GM18505 (cell line): ENCODE data around the gene DYRK1A.

Experiments
- ATAC-seq: cut with Tn5 transposase; IDR thresholded peaks from one replicate; pipeline ENCODE4 v1.9.1; 2021; ENCODE audit not compliant: unreplicated experiment
- POLR2A ChIP-seq: IDR thresholded peaks from 4 replicates; pipeline ENCODE4 v1.6.1; 2011; ENCODE audit warnings: borderline replicate concordance; ENCODE audit not compliant: insufficient read depth, insufficient read length; ENCODE audit errors: extremely low read depth

The DYRK1A gene

DNA sequence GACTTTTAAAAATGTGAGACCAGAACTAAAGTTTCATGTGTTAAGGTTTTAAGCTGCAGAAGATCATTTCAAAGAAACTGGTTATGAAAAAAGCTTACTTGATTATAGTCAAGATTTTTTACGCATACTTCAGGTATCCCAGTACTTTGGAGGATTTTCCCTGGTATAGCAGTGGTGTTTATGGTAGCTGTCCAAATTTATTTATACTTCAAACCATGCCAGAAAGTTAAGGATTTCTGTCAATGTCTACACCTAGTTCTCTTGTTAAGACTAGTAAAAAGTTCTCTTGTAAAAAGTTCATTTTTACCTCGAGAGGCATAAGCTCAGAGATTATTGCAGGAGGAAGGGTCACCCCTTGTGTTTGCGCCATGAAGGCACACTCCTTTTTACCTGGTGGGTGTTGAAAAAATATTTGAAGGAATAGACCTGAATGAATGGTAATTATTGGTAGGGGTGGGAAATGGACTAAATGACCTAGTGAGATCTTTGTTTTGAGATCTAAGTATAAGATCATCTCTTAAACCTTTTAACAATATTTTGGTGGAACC lies 2.8 kb downstream of the DYRK1A start:
- no peak for ATAC-seq
- TF ChIP-seq POLR2A, result no peak

- no peak for TF ChIP-seq POLR2A
- no peak for ATAC-seq
Measured at GRCh38 chr21:37370152-37371040, 3.8 kb downstream of the DYRK1A start.

GRCh38 chr21:37371041-37371397 lies 4.4 kb downstream of the DYRK1A start:
- no peak for TF ChIP-seq POLR2A

DNA sequence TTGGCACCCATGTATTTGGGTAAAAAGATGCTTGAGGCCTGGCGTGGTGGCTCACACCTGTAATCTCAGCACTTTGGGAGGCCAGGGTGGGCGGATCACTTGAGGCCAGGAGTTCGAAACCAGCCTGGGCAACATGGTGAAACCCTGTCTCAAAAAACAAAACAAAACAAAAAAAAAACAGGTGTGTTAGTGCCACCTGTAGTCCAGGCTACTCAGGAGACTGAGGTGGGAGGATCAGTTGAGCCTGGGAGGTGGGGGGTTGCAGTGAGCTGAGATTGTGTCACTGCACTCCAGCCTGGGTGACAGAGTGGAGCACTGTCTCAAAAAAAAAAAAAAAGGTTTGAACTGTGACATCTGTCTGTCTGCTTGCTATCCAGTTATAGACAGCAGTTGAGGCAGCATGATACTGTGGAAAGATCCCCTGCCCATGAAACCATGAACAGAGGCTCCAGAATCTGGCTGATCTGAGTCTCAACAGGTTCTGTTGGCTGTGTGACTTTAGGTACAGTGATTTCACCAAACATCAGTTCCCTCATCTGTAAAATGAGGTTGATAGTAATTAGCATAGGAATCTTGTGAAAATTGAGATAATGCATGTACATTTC lies 5.7 kb downstream of the DYRK1A start:
- no peak for TF ChIP-seq POLR2A
- ATAC-seq, result no peak

More at GRCh38 chr21:37371041-37371397, 4.4 kb downstream of the DYRK1A start:
- ATAC-seq, result no peak

GRCh38 chr21:37372951-37373350 lies 6.4 kb downstream of the DYRK1A start:
- no peak for TF ChIP-seq POLR2A
- no peak for ATAC-seq

DNA sequence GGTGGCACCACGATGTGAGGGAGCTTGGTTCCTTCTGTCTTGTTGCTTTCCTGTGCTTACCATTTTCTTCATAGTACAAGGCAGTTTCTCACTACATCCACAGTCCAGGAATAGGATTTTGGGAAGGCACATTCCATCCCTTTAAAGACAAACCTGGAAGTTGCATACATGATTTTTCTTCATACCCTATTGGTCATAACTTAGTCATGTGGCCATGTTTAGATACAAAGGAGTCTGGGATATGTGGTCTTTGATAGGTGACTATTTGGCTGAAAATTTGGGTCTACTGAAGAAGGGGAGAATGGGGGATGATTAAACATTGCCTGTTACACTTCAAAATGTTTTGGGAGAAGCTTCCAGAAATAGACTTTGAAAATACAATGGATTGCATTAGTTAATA lies 7.0 kb downstream of the DYRK1A start:
- no peak for TF ChIP-seq POLR2A
- no peak for ATAC-seq

GRCh38 chr21:37374027-37374426 lies 7.5 kb downstream of the DYRK1A start:
- ATAC-seq, result no peak
- no peak for TF ChIP-seq POLR2A

DNA sequence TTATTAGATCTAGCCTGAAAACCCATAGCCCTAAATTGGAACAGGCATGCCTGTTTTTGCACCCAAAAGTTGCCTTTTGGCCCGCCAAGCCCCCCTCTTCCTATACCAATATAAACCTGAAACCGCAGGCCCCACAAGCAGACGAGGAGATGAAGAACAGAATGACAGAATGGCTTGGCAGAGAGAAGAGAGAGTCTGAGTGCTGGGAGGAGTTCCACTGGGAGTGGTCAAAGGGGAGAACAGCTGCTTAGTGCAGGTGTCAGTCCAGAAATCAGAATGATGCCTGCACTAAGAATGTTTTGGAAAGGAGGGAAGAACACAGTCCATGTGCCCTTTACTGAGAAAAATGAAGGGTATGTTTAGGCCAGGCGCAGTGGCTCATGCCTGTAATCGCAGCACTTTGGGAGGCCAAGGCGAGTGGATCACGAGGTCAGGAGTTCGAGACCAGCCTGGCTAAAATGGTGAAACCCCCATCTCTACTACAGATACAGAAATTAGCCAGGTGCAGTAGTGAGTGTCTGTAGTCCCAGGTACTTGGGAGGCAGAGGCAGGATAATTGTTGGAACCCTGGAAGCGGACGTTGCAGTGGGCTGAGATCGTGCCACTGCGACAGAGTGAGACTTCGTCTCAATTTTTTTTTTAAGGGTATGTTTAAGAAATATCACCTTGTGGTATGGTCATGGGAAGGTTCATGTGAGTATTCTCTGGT lies 9.4 kb downstream of the DYRK1A start:
- no peak for TF ChIP-seq POLR2A
- ATAC-seq, result no peak

DNA sequence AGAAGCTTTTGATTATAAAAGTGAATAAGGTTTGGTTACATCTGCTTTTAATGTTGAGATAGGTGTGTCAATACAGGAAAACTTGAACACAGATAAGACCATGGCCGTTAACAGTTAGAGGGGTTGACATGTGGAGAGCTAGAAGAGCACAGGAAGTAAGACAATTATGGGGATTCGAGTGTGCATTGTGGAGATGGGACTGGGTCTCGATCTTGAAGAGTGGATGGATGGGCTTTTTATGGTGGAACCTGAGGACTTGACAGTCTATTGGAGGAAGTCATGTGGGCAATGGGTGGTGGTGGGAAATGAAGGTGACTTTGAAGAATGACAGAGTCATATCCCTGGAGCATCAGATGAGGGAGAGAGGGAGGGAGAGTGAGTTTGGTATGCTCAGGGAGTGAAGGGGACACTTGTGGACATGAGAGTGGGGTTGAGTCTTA lies 12.1 kb downstream of the DYRK1A start:
- ATAC-seq, result no peak
- TF ChIP-seq POLR2A, result no peak

DNA sequence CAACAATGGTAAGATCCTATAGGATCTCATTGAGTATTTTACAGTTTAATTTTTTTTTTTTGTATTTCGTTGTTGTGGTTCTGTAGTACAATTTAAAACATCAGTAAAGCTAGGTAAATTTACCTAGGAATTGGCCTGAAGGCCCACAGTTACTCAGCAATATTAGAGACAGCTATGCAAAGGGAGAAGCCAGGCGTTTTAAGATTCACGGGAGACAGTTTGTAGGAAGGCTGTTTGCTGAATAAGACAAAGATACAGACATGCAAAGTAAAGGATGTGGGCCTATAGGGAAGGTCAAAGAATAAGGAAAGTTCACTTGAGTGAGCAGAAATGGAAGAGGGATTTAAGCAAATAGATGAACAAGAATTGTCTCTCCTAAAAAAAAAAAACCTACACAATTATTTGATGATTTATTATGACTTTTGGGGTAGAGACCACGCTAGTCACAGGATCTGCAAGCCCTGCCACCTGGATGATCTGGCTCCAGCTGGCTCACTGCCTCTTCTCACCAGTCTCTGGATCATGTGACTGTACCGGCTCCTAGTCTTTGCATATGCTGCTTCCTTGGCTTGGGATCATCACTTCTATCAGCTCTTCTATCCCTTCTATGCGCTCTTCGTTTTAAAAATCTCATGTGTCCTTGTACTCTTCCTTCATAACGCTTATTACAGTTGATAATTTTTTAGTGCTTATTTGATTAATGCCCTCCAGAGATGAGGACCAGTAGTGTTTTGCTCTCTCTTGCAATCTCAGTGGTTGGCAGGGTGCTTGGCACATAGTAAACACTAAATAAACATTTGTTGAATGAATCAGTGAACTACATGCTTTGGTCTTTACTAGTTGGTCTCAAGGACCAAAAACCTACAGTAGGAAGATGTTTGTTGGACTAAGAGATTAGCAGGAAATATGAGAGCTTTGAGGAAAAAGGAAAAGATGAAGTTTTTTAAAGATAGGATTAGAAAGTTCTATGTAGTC lies 14.1 kb downstream of the DYRK1A start:
- no peak for ATAC-seq
- no peak for TF ChIP-seq POLR2A

DNA sequence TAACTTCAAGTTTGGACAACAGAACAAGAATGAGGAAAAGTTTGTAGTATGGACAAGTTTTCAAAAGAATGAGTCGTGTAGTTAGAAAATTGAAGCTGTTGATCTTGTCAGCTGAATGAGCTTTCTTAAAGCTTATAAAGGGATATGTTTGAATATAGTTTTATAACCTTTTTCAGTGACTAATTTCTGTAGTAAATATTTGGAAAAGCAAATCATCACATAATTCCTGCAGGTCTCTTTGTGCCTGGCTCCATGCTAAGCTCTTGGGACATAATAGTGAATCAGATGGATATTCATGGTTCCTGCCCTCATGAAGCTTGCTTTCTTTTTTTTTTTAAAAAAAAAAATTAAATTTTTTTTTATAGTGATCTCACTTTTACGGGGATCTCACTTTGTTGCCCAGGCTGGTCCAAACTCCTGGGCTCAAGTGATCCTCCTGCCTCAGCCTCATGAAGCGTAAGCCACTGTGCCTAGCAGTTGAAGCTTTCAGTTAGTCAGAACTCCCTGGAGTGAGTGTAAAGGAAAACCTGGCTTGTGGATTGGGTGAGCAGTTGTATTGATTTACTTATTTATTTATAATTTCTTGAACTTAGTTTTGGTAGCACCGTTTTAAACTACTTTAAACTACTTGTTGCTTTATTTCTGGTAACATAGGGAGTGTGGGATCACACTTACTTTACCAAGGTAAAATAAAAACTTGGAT lies 15.5 kb downstream of the DYRK1A start:
- TF ChIP-seq POLR2A, result no peak
- no peak for ATAC-seq

DNA sequence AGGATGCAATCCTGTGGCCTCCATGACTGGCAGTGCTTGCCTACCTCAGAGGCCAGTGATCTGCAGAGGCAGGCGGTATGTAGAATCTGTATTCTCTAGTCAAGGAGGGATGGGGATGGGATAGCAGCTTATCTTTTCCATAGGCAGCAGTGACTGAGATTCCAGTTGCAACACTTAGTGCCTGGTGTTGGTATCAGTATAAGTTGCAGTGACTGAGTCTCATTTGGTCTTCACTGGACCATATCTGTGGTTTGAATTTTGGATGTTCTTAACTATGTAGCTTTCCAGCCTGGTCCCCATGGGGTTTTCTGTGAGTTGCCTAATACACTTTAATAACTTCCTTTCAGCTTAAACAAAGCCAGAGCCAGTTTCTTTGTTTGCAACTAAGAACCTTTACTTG lies 16.5 kb downstream of the DYRK1A start:
- no peak for ATAC-seq
- TF ChIP-seq POLR2A, result no peak
